Measurements from ENCODE around the gene MAST3.
"Not testable (repeated sequence)": the region's sequence is repeated elsewhere in the genome, so short reads cannot be mapped to it uniquely, and the experiment has no call there.

MAST3 gene

GRCh38 chr19:18157465-18158063, 60.0 kb downstream of the MAST3 start:
- DNase-seq (ENCODE audit: low read depth, low spot score), result no peak

- DNase-seq (ENCODE audit: low read depth, low spot score), result no peak
Measured at GRCh38 chr19:18158467-18158866, 60.9 kb downstream of the MAST3 start.

- DNase-seq (ENCODE audit: low read depth, low spot score), result not testable (repeated sequence)
Measured at GRCh38 chr19:18159059-18159616, 61.6 kb downstream of the MAST3 start.

- DNase-seq (ENCODE audit: low read depth, low spot score), result no peak
Measured at GRCh38 chr19:18159810-18160209, 62.2 kb downstream of the MAST3 start.

- no peak for DNase-seq (ENCODE audit: low read depth, low spot score)
Measured at GRCh38 chr19:18160493-18160970, 63.0 kb downstream of the MAST3 start.

GRCh38 chr19:18160971-18161635, 63.5 kb downstream of the MAST3 start:
- DNase-seq (ENCODE audit: low read depth, low spot score), result peak; percentile 52

GRCh38 chr19:18161636-18162002, 64.0 kb downstream of the MAST3 start:
- DNase-seq (ENCODE audit: low read depth, low spot score), result no peak

- DNase-seq (ENCODE audit: low read depth, low spot score), result no peak
Measured at GRCh38 chr19:18164072-18164471, 66.5 kb downstream of the MAST3 start.

- DNase-seq (ENCODE audit: low read depth, low spot score), result no peak
Measured at GRCh38 chr19:18165794-18166544, 68.4 kb downstream of the MAST3 start.

- DNase-seq (ENCODE audit: low read depth, low spot score), result no peak
Measured at GRCh38 chr19:18167011-18167410, 69.4 kb downstream of the MAST3 start.

- DNase-seq (ENCODE audit: low read depth, low spot score), result peak; percentile 28
Measured at GRCh38 chr19:18167975-18168645, 70.5 kb downstream of the MAST3 start.

- DNase-seq (ENCODE audit: low read depth, low spot score), result no peak
Measured at GRCh38 chr19:18168673-18169381, 71.2 kb downstream of the MAST3 start.

GRCh38 chr19:18170714-18171255, 73.2 kb downstream of the MAST3 start:
- DNase-seq (ENCODE audit: low read depth, low spot score), result no peak

GRCh38 chr19:18171605-18172327, 74.2 kb downstream of the MAST3 start:
- no peak for DNase-seq (ENCODE audit: low read depth, low spot score)

- DNase-seq (ENCODE audit: low read depth, low spot score), result no peak
Measured at GRCh38 chr19:18172331-18173053, 74.9 kb downstream of the MAST3 start.

GRCh38 chr19:18173054-18173571, 75.5 kb downstream of the MAST3 start:
- no peak for DNase-seq (ENCODE audit: low read depth, low spot score)

- no peak for DNase-seq (ENCODE audit: low read depth, low spot score)
Measured at GRCh38 chr19:18173572-18174288, 76.2 kb downstream of the MAST3 start, which contains the start of gene IFI30. Gene IFI30 (plus strand): TSS chr19:18173813. CDS start chr19:18173842, 29 bp downstream.

GRCh38 chr19:18174983-18175382, 77.4 kb downstream of the MAST3 start:
- no peak for DNase-seq (ENCODE audit: low read depth, low spot score)

Data from activated naive CD8-positive, alpha-beta T cell treated with anti-CD3 and anti-CD28 coated beads, Interleukin-2, amount 50 U/mL, for 16 hours (primary cell).